ENCODE results near the gene PCSK5.

Gene PCSK5

DNA sequence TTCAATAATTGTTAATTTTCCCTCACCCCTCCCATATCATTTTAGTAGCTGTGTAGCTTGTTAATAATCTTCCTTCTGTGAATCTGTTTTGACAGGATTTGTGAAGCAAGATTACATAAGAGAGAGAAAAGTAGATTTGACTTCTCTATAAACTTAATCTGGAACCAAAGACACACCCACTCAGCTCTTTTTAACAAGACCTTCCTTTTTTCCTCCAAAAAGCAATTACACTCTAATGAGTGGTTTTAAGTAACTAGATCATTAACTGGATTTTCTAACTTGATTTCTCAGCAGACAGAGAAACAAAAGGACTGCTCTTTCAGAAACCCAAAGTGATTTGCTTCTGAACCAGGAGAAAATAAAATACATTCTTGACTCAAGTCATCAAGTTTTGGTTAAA, 481.9 kb downstream of the PCSK5 start:
- no peak for DNase-seq

DNA sequence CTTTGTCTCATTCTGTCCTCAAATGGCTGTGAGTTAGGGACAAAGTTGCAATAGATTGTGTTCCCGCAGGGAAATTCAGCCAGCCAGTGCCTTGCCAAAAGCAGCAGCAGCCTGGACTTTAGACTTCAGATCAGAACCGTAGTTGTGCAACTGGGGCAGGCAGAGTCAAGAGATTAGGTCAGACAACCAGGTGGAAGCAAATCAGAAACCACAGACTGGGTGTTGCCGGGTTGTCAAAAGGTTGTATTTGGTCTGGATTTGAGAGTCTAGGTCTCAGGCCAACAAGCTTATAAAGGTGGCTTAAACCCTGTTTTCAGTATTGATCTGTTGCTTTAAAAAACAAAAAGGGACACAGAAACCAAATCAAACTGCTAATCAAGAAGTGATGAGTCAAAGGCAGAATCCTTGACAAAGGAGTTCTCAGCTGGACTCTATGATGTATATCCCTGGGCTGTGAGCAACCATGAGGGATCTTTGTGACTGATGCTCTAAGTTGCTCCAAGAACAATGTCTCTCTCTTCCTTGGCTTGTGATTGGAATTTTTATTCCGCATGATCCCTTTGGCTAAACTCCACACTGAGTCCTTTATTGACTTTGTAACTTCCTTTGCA, 482.8 kb downstream of the PCSK5 start:
- DNase-seq = no peak

DNA sequence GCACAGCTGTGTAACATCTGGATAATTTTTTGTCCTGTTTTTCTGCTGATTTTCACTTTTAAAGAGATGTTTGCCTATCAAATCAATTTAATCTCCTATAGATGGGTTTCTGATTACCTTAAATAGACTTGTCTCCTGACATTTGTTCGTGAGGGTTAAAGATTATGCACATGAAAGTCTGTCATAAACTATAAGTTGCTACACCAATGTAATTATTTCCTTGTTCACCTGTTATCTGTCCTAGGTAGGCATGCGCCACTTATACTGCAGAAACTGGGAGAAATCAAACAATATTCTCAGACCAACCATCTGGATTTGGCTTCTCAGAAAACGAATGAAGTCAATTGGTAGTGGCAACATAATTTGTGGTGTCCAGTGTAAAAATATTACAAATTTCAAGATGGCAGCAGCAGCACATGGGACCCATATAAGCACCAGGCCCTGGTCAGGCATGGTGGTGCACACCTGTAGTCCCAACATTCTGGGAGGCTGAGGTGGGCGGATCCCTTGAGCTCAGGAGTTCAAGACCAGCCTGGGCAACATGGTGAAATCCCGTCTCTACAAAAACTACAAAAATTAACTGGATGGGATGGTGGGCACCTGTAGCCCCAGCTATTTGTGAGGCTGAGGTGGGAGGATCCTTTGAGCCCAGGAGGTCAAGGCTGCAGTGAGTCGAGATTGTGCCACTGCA, 483.5 kb downstream of the PCSK5 start:
- no peak for DNase-seq

DNA sequence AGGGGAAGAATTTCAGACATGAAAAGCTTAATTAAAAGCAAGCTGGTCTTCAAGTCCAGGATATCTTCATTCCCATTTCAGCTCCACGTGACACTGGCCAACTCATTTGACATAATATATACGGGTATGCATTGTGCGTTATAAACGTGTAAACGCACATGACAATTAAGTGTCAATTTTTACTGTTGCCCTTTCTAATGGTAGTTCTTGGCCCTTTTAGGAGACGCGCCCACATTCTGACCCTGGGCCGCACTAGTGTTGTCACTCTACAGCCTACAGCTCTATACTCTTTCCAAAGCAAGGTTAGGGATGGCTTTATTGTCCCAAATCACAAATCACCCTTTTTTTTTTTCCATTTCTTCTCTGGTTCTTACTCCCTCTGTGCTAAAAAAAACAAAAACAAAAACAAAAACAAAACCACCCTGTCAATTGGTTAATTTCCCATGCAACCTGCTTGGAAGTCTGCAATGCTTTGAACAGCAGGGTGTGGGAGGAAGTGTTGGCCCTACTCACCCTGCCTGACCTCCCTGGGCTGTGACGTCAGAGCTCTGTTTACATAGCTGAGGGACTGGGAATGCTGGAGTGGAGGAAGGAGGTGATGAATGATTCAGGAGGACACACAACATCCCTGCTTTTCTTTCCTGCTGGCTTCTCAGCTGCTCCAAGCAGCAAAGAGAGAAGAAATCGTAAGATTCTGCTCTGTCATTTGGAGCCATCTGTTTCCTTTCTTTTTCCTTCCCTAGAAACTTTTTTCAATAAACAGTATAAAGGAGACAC, 484.5 kb downstream of the PCSK5 start:
- no peak for DNase-seq

DNA sequence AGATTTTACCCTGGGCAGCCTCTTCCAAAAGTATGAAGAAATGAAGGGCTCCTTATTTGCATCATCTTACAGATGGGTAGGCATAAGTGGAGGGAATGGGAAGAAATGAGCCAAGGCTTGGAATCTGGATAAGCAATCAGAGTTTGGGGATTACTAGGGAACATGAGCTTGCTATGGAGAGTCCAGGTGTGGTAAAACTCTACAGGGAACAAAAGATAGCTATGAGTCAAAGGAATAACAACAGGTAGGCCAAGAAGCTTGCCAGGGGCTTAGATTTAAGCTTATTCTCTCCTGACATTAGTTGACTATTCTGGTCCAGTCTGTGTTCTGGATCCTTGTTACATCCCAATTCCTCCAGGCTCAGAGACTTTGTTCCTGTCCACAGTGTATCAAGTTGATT, 487.3 kb downstream of the PCSK5 start:
- DNase-seq = no peak

DNA sequence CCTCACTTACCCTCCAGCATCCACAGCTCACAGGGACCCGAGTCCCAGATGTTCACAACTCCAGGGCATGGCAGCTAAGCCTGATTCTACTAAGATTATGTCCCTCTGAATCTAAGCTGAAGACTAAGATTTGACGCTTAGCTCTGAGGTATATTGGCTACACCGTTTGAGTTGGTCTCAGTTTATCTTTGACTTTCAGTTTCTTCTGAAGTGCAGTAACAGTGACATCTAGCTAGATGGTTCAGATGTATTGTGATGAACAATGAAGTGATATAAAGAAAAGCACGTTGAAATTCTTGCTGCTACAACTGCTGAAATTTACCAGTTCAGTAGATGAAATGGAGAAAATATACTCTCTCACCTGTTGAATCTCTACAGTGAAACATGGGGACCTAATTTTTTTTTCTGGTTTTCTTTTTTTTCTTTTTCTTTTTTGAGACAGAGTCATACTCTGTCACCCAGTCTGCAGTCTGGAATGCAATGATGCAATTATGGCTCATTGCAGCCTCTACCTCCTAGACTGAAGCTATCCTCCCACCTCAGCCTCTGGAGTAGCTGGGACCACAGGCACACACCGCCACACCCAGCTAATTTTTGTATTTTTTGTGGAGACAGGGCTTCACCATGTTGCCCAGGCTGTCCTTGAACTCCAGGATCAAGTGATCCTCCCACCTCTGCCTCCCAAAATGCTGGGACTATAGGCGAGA, 488.0 kb downstream of the PCSK5 start:
- DNase-seq = no peak

DNA sequence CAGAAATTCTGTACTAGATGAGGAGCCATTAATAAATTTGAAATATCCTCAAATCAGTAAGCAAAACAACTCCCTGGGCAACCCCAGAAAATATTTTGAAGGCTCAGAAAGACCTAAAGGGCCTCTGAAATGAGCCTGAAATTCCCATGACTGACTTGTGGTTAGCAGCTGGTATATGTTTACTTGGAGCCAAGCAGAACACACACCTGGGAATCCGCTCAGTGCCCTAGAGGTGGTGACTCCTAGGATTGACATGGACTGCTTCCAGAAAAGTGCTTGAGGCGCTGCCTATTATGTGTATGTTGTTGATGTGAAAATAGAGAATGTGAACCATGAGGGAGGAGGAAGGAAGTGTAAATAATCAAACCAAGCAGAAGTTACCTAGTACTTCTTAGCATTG, 489.0 kb downstream of the PCSK5 start:
- no peak for DNase-seq

DNA sequence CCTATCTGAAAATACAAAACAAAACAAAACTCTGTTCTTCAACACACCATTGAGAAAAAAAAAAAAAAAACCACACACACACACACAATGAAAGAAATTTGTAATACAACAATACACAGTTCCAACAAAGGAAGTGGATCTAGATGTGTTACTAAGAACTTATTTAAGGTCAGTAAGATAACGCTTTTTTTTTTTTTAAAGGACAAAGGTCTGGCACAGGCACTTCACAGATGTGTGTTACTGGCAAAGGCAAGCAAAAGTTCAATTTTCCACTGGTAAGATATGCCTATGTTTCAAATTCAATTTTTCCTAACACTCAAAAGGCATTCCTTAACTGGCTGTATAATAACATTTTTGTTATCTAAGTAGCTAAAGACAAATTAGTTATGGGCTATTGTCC, 500.2 kb downstream of the PCSK5 start:
- no peak for DNase-seq

DNA sequence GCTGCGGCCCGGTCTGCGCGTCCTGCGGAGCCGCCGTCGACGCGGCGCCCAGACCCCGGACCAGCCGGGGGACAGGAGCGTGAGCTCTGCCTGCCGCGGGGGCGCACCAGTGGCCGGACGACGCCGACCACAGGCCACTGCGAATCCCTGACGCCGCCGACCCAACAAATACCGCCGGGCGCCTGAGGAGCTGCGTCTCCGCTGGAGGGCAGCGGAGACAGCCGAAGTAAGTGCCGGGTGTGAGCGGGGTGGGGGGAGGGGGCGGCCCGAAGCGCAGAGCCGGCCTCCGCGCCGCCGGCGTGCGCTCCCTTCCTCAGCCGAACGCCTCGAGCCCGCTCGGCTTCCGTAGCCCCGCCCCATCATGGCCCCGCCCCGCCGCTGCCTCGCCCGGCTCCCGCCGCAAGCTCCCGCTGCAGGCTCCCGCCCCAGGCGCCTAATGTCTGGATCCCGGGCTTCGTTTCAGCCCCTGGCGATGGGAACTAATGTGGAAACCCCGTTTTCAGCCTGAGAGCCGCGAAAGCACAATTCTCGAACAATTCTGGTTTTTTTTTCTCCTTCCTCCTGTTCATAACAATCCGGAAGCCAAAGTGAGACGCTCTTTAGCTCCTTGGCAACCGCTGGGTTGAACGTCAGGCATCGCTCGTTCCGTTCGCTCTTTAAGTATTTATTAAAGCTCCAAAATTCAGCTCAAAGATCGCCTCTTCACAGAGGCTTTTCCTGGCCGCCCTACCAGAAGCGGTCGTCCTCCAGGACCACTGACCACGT, 503.9 kb downstream of the PCSK5 start, which contains the start of gene RFK:
RFK (minus strand) TSS at position 232 of the 765 bp plus-strand sequence. CDS start 255 bp downstream, outside the sequence.
- DNase-seq = peak; percentile 5 to 46

DNA sequence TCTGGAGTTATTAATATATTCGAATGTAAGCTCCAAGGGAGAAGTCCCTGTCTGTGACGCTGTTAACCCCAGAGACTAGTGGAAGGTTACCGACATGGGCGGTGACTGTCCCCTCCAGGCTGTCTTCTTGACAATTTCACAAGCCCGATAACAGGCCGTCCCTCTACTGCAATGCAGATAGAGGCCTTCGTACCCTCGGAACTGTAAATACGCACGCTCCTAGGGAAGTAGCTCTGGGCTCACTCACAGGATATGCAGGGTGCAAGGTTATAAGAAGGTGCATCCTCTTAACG, 504.4 kb downstream of the PCSK5 start:
- no peak for DNase-seq

DNA sequence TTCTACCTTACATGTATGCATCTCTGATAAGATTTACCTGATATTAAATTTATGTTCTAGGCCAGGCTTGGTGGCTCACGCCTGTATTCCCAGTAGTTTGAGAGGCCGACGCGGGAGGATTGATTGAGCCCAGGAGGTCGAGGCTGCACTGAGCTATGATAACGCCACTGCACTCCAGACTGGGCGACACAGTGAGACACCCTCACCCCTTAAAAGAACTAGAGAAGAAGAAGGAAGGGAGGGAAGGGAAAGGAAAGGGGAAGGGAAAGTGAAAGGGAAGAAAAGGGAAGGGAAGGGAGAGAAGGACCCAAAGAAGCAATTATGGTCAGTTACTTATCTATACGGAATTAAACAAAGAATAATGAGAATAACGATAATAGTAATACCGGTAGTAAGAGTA, 504.9 kb downstream of the PCSK5 start:
- DNase-seq = no peak

DNA sequence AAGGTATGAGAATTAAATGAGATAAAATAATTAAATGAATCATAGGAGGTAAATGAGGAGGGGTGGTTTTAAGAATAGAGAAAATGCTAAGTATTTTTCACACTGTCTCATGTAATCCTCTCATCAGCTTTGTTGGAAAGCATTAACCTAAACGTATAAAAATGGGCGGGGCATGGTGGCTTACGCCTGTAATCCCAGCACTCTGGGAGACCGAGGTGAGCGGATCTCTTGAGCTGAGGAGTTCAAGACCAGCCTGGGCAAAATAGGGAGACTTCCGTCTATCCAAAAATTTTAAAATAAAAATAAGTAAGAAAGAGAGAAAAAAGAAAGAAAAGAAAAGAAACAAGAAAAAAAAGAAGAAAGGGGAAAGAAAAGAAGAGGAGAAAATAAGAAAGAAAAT, 505.7 kb downstream of the PCSK5 start:
- no peak for DNase-seq

DNA sequence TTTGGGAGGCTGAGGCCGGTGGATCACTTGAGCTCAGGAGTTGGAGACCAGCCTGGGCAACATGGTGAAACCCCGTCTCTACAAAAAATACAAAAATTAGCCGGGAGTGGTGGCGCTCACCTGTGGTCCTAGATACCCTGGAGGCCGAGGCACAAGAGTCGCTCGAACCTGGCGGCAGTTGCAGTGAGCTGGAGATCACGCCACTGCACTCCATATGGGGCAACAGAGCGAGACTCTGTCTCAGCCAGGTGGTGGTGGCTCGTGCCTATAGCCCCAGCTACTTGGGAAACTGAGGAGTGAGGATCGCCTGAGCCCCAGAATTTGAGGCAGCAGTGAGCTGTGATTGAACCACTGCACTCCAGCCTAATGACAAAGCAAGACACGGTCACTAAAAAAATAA, 506.1 kb downstream of the PCSK5 start:
- DNase-seq = no peak

DNA sequence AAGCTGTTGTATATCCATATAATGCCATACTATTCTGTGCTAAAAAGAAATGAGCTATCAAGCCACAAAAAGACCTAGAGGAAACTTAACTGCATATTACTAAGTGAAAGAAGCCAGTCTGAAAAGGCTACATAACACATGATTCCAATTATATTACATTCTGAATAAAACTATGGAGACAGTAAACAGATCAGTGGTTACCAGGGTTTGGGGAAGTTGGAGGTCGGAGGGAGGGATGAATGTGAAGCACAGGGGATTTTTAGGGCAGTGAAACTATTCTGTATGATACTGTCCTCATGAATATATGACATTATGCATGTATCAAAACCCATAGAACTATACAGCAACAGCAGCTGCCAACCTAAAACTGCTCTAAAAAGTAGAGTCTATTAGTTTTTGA, 509.4 kb downstream of the PCSK5 start:
- no peak for DNase-seq

DNA sequence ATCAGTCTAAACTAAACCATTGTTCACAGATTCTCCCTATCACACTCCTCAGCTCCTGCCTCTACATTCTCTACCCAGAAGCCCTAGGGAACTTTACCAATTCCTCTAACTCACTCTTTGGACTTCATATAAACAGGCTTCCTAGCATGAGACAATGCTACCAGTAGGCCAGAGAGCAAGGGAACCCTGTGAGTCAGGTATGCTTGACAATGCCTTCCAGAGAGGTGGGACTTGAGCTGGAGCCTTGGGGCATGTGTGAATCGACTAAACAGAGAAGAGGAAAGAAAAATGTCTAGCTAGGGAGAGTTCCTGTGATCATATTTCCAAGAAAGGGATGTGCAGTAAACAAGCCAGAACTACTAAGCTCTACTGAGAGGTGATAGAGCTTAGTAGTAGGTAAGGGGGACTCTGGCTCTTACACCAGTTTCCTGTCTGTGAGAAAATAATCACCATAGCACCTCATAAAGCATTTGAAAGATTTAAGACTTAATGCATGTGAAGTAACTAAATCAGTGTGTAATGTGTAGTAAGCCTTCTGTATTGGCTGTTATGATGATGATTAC, 510.1 kb downstream of the PCSK5 start:
- no peak for DNase-seq

DNA sequence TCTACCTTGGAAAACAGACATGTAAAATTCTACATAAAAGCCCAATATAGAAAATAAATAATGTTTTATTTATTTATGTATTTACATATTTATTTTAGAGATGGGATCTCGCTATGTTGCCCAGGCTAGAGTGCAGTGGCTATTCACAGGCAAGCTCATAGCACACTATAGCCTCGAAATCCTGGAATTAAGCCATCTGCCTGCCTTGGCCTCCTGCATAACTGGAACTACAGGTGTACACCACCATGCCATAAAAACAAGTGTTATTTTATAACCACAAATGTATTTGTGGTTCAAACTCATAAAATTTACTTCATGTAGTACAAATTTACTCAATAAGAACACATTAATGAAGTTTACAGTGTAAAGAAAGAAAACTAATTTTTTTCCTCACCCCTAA, 510.7 kb downstream of the PCSK5 start:
- DNase-seq = no peak

DNA sequence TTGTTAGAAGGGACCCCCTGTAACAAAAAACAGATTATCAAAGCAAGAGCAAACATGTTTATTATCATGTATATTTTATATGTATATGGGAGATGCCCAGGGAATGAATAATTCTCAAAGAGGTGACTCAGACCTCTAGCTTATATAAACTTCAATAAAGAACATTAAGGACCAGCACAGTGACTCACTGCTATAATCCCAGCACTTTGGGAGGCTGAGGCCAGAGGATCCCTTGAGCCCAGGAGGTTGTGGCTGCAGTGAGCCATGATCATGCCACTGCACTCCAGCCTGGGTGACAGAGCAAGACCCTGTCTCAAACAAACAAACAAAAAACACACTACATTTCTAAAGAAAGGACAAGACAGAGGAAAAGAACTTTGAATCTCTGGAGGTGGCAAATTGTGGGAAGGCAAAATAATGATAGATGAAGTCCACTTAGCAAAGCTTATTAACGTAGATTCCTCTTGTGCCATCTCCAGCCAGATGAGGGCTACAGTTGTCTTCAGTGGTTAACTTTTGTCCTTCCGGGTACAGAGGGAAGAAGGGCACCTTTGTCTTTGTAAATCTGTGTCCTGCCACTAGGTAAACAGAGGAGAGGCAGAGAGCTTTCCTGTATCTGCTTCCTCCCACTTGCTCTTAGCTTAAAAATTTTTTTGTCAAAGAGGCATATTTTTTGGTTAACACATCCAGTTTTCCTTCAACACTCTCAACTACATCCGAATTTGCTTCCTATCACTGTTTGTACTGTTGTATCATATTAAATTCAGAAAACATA, 511.3 kb downstream of the PCSK5 start:
- DNase-seq = no peak

DNA sequence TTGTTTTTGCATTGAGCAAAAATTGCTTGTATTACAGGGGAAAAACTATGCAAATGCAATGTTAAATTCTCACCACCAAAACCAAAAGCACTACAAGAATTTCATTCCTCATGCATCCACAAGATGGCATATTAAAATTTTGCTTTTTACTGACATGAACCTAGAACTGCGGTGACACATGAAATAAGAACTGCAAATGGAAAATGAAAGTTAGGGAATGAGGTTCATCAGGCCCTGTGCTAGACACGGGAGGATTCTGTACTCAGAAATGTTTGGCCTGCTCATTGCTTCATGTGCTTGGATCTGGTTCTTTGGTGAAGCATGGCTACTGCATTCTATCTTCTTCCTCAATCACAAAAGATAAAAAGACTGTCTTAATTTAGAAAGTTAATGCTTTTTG, 512.9 kb downstream of the PCSK5 start:
- DNase-seq = peak in 1 of 2 experiments; percentile 1

DNA sequence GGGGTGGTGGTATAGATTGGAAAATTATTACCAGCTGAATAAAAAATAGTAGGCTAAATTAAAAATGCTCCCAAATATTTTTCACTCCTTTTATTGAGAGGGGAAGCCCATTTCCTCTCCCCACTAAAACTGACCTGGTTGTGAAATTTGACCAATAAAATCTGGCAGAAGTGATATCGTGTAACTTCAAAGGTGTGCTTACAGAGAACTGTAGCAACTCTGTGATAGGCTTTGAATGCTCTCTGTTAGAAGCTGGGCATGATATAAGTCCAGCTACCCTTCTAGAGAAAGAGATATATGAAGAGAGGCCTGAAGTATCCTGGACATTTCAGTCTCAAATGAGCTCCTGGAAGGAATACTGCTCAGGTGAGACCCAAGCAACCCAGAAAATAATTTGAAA, 513.9 kb downstream of the PCSK5 start:
- DNase-seq = no peak

DNA sequence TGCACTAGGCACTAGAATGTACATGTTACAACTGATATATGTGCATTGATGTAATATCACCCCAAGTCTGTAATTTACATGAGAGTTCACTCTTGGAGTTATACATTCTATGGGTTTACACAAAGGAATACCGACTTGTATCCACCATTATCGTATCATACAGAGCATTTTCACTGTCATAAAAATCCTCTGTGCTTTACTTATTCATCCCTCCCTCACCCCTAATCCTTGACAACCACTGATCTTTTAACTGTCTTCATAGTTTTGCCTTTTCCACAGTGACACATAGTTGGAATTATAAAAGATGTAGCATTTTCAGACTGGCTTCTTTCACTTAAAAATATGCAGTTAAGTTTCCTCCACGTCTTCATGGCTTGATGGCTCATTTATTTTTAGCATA, 514.9 kb downstream of the PCSK5 start:
- DNase-seq = no peak

DNA sequence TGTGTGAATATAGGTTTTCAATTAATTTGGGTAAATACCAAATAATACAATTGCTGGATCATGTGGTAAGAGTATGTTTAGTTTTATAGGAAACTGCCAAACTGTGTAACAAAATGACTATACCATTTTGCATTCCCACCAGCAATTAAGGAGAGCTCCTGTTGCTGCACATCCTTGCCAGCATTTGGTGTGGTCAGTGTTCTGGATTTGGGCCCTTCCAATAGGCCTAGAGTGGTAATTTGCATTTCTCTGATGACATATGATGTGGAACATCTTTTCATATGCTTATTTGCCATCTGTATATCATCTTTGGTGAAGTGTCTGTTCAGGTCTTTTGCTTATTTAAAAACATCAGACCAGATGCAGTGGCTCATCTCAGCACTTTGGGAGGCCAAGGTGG, 515.4 kb downstream of the PCSK5 start:
- DNase-seq = no peak
